Cardiac septum (tissue), 1 donor: ENCODE data around the gene ECT2. TPM values are rescaled to one million over a fixed set of nuclear protein-coding genes. Genes with fewer than 3 reads are reported as not detected.
A peak's percentile ranks its signal among the peaks of the same experiment; 100 is the strongest.
"Not testable (repeated sequence)": the region's sequence is repeated elsewhere in the genome, so short reads cannot be mapped to it uniquely, and the experiment has no call there.

Experiments used
- DNase-seq: peaks from one replicate; pipeline ENCODE4 v3.0.0-alpha.2; 2020; ENCODE audit warnings: low spot score
- intact Hi-C: fragments of 100-400 bp; cut with DNase I; formaldehyde crosslinking; loops from one replicate; pipeline ENCODE4 v1.14.0; 2022
- long read RNA-seq: library from polyadenylated mRNA; unstranded; transcript quantifications from one replicate; pipeline ENCODE4 v2.0.0, GENCODE V29; 2021
- total RNA-seq: library from RNA; stranded (reverse); fragmentation: NEBNext Ultra II Directional; extraction: Animal tissue kit (Norgen Biotek cat#: 25700); gene quantifications from one replicate; pipeline ENCODE4 v1.2.1, GENCODE V29; 2021
- donor health status: DM: no; HTN: no; CAD: no.

The ECT2 gene
- 3.0 TPM for total RNA-seq
- long read RNA-seq, result 0 reads

GRCh38 chr3:172750368-172751174, at the start of gene ECT2:
Gene ECT2 (plus strand): TSS chr3:172750726. CDS start chr3:172754531, 3,805 bp downstream.
- DNase-seq, result peak; percentile 99
- intact Hi-C loops, result loop anchor here (1.0 kb wide), 1 partner anchor 39 kb away; the partner anchor contains the start of gene NCEH1

- DNase-seq, result no peak
- intact Hi-C loops, result no loop called here
These were observed 49.5 kb upstream of the ECT2 start for GRCh38 chr3:172700936-172701455.

GRCh38 chr3:172701751-172702150, 48.8 kb upstream of the ECT2 start:
- intact Hi-C loops, result no loop called here
- DNase-seq, result no peak

GRCh38 chr3:172702256-172702655, 48.3 kb upstream of the ECT2 start:
- DNase-seq, result no peak
- intact Hi-C loops, result no loop called here

GRCh38 chr3:172702731-172703130, 47.8 kb upstream of the ECT2 start:
- DNase-seq, intact Hi-C loops: not testable (repeated sequence)

- DNase-seq, result no peak
- intact Hi-C loops, result no loop called here
These were observed 46.5 kb upstream of the ECT2 start for GRCh38 chr3:172704001-172704400.

- no peak for DNase-seq
- intact Hi-C loops, result no loop called here
These were observed 45.4 kb upstream of the ECT2 start for GRCh38 chr3:172705170-172705569.

- no peak for DNase-seq
- intact Hi-C loops, result no loop called here
These were observed 43.5 kb upstream of the ECT2 start for GRCh38 chr3:172707030-172707429.

GRCh38 chr3:172707967-172708366, 42.6 kb upstream of the ECT2 start:
- intact Hi-C loops, result no loop called here
- DNase-seq, result no peak

- no peak for DNase-seq
- intact Hi-C loops, result no loop called here
These were observed 41.4 kb upstream of the ECT2 start for GRCh38 chr3:172708921-172709773.

GRCh38 chr3:172709774-172710663, 40.5 kb upstream of the ECT2 start:
- intact Hi-C loops, result loop anchor here (2.0 kb wide), 1 partner anchor 37 kb away; no protein-coding TSS in a partner anchor
- DNase-seq, result no peak

GRCh38 chr3:172710664-172711453, 39.7 kb upstream of the ECT2 start, which contains the start of gene NCEH1:
Gene NCEH1 (minus strand): TSS chr3:172711067. CDS start chr3:172710984, 83 bp downstream.
- intact Hi-C loops, result loop anchor here (1.0 to 2.0 kb wide), 2 partner anchors 38 to 39 kb away; partner anchors contain the start of gene ECT2

GRCh38 chr3:172711454-172711795, 39.1 kb upstream of the ECT2 start:
- no peak for DNase-seq
- intact Hi-C loops, result loop anchor here (1.0 to 2.0 kb wide), 2 partner anchors 39 kb away; partner anchors contain the start of gene ECT2

More at GRCh38 chr3:172710664-172711453, 39.7 kb upstream of the ECT2 start, which contains the start of gene NCEH1:
- peak; percentile 96 for DNase-seq

GRCh38 chr3:172713316-172713715, 37.2 kb upstream of the ECT2 start:
- no peak for DNase-seq
- intact Hi-C loops, result no loop called here

- no peak for DNase-seq
- intact Hi-C loops, result no loop called here
These were observed 34.0 kb upstream of the ECT2 start for GRCh38 chr3:172716476-172716875.

- no peak for DNase-seq
- intact Hi-C loops, result no loop called here
These were observed 32.9 kb upstream of the ECT2 start for GRCh38 chr3:172717493-172718088.

GRCh38 chr3:172722536-172723040, 27.9 kb upstream of the ECT2 start:
- intact Hi-C loops, DNase-seq: not testable (repeated sequence)

GRCh38 chr3:172726380-172726779, 24.1 kb upstream of the ECT2 start:
- intact Hi-C loops, result no loop called here
- no peak for DNase-seq
